K562 (cell line): Measurements from ENCODE around the gene ZIC2. TPM values are rescaled to one million over a fixed set of nuclear protein-coding genes. Genes with fewer than 3 reads are reported as not detected.

Experiments used
- ARID1B ChIP-seq: fragments of 450-650 bp; IDR thresholded peaks from 2 replicates; pipeline ENCODE4 v1.6.1; 2016; ENCODE audit warnings: antibody characterized with exemption, mild to moderate bottlenecking, inconsistent platforms
- EGR1 ChIP-seq: fragments of 450-650 bp; conservative IDR thresholded peaks from 2 replicates; pipeline ENCODE4 v1.6.1; 2017; ENCODE audit warnings: mild to moderate bottlenecking
- ELF1 ChIP-seq: fragments of 200-800 bp; sonication (Bioruptor generic); IDR thresholded peaks from 2 replicates; pipeline ENCODE4 v1.6.1; 2016; ENCODE audit warnings: missing genetic modification characterization, missing compliant biosample characterization
- ERF ChIP-seq: fragments of 450-650 bp; formaldehyde crosslinking; IDR thresholded peaks from 2 replicates; pipeline ENCODE4 v1.4.0; 2020; ENCODE audit warnings: mild to moderate bottlenecking, mixed read lengths
- GTF2A2 ChIP-seq: IDR thresholded peaks from 2 replicates; pipeline ENCODE4 v1.6.1; 2016; ENCODE audit warnings: mild to moderate bottlenecking, missing genetic modification characterization, missing compliant biosample characterization
- GTF2E2 ChIP-seq: fragments of 200-800 bp; sonication (Bioruptor generic); IDR thresholded peaks from 2 replicates; pipeline ENCODE4 v1.6.1; 2016; ENCODE audit warnings: missing genetic modification characterization, missing compliant biosample characterization
- HLTF ChIP-seq: fragments of 450-650 bp; IDR thresholded peaks from 2 replicates; pipeline ENCODE4 v1.6.1; 2016
- HMGN3 ChIP-seq: IDR thresholded peaks from 2 replicates; pipeline ENCODE4 v1.6.1; 2011; ENCODE audit warnings: borderline replicate concordance, low read depth, mild to moderate bottlenecking, mixed read lengths, low read length; ENCODE audit not compliant: insufficient read length; ENCODE audit errors: extremely low read depth
- HSF4 ChIP-seq: fragments of 250-450 bp; sonication (Bioruptor Pico); IDR thresholded peaks from 2 replicates; pipeline ENCODE4 v2.1.2; 2022; ENCODE audit warnings: mild to moderate bottlenecking, moderate library complexity, borderline replicate concordance
- MGA ChIP-seq: fragments of 450-650 bp; IDR thresholded peaks from 2 replicates; pipeline ENCODE4 v1.6.1; 2016; ENCODE audit warnings: mild to moderate bottlenecking, moderate library complexity
- PTRF ChIP-seq: fragments of 450-650 bp; IDR thresholded peaks from 2 replicates; pipeline ENCODE4 v1.6.1; 2016; ENCODE audit warnings: mild to moderate bottlenecking, missing genetic modification characterization, missing compliant biosample characterization
- RCOR1 ChIP-seq, 2 experiments: IDR thresholded peaks; 2 replicates each; pipeline ENCODE4 v1.6.1; 2012; ENCODE audit warnings: low read depth in 2 of 2, low read length in 2 of 2, borderline replicate concordance in 1 of 2, improper control_type of control experiment in 1 of 2
- SAP30 ChIP-seq: fragments of 200-600 bp; sonication (generic); IDR thresholded peaks from 2 replicates; pipeline ENCODE4 v1.6.1; 2012; ENCODE audit warnings: borderline replicate concordance, low read depth, mild to moderate bottlenecking, moderate library complexity, low read length, control low read depth, inconsistent platforms; ENCODE audit not compliant: insufficient read depth, poor library complexity, severe bottlenecking
- SNRNP70 ChIP-seq: fragments of 200-400 bp; formaldehyde crosslinking; optimal IDR thresholded peaks from 2 replicates; pipeline ENCODE3; 2017; ENCODE audit warnings: low read depth, low read length
- U2AF2 ChIP-seq: fragments of 200-400 bp; formaldehyde crosslinking; optimal IDR thresholded peaks from 2 replicates; pipeline ENCODE3; 2017; ENCODE audit warnings: low read depth, mild to moderate bottlenecking, low read length
- ZBTB17 ChIP-seq: fragments of 450-650 bp; formaldehyde crosslinking; IDR thresholded peaks from 2 replicates; pipeline ENCODE4 v1.4.0; 2020; ENCODE audit warnings: mild to moderate bottlenecking
- ZNF79 ChIP-seq: fragments of 250-450 bp; sonication (Bioruptor Pico); IDR thresholded peaks from 2 replicates; pipeline ENCODE4 v1.4.0; 2020; ENCODE audit warnings: low read depth, mild to moderate bottlenecking, moderate library complexity
- polyA plus RNA-seq, 8 experiments: library from polyadenylated mRNA; depleted of rRNA in 4 of 8; stranded (reverse) in 5 of 8; unstranded in 3 of 8; fragments of >200 nt; fragmentation: Nextera tagmentation in 2 of 8; fragmentation: Illumina TruSeq in 1 of 8; extraction: Ambion mirVana in 2 of 8; extraction: Trizol in 1 of 8; gene quantifications; 2 replicates each; pipeline versions ENCODE4 v1.2.1 to v1.2.3, GENCODE V29; 2011 to 2014; ENCODE audit warnings: inconsistent platforms in 1 of 8, missing spikeins in 1 of 8
- total RNA-seq, 7 experiments: library from RNA; depleted of rRNA in 6 of 7; stranded (reverse); fragments of >200 nt in 6 of 7; fragmentation: Illumina TruSeq in 2 of 7; extraction: Trizol in 2 of 7; gene quantifications; 2 replicates each; pipeline versions ENCODE4 v1.2.1 to v1.2.3, GENCODE V29; 2011 to 2021; ENCODE audit warnings: low replicate concordance in 1 of 7
- TF ChIP-seq, protein P1 (sequence below): sonication (generic); formaldehyde crosslinking; IDR thresholded peaks from 2 replicates; pipeline ENCODE4 v1.9.0; 2022; ENCODE audit warnings: mild to moderate bottlenecking, missing genetic modification reagents

The ZIC2 gene
- total and polyA plus RNA-seq, 9 of the 15 experiments (the other 6 are each of a cell fraction or from before 2014, with no cell fraction given) = 1.8 to 18.0 (median 4.5) TPM

DNA sequence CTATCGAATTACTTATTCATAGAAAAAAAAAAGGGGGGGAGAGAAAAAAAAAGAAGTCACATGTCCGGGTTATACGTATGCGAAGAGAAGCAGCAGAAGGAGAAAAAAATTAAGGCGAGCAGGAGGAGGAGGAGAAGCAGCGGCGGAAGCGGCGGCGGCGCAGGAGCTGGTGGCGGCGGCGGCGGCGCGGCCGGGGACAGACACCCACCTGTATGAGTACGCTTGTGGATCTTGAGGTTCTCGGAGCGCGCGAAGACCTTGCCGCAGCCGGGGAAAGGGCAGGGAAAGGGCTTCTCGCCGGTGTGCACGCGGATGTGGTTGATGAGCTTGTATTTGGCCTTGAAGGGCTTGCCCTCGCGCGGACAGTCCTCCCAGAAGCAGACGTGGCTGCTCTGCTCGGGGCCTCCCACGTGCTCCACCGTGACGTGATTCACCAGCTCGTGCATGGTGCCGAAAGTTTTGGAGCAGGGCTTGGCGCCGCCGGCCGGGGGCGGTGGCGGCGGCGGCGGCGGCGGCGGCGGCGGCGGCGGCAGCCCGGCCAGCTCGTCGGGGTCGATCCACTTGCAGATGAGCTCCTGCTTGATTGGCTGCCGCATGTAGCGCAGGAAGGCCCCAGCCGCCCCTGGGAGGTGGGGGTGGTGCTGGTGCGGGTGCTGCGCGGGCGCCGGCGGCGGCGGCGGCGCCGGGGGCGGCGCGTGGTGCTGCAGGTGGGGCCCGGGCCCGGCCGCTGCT lies 11.5 kb upstream of the ZIC2 start (continued):
- TF ChIP-seq PTRF (tag) (no peak), U2AF2 (no peak), HSF4 (no peak), SNRNP70 (no peak), ELF1 (tag) (no peak), GTF2E2 (tag) (0 out of 2 replicates have a peak, but pooled peaks have one; percentile 35), EGR1 (peak; percentile 46), HMGN3 (no peak), ZBTB17 (CRISPR knock-in tag) (no peak), HLTF (no peak), SAP30 (no peak), ERF (CRISPR knock-in tag) (no peak), ZNF79 (CRISPR knock-in tag) (no peak), MGA (peak; percentile 94), ARID1B (no peak), GTF2A2 (tag) (no peak), RCOR1 (IDR thresholded peaks at IDR 0.05; ENCODE audit: borderline replicate concordance in 1 of 2, low read depth in 2 of 2, low read length in 2 of 2) (no peak)
- TF ChIP-seq, protein P1, sequence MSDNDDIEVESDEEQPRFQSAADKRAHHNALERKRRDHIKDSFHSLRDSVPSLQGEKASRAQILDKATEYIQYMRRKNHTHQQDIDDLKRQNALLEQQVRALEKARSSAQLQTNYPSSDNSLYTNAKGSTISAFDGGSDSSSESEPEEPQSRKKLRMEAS (CRISPR knock-in tag) = peak; percentile 87
